HG03103 (cell line): ENCODE data around the gene HGS.

ENCODE experiments used
- ATAC-seq: cut with Tn5 transposase; IDR thresholded peaks from one replicate; pipeline ENCODE4 v1.9.1; 2021; ENCODE audit warnings: low read depth; ENCODE audit not compliant: unreplicated experiment

Gene HGS

GRCh38 chr17:81683584-81684441 lies at the start of gene HGS, which contains the start of gene ARL16:
HGS (plus strand) TSS chr17:81684011; CDS start chr17:81684067, 56 bp downstream.
ARL16 (minus strand) TSS chr17:81683797; CDS start chr17:81683753, 44 bp downstream.
- ATAC-seq = peak; percentile 92

- ATAC-seq = no peak
Observed at GRCh38 chr17:81635431-81635830, 48.4 kb upstream of the HGS start.

GRCh38 chr17:81635973-81636504 lies 47.8 kb upstream of the HGS start:
- no peak for ATAC-seq

GRCh38 chr17:81636505-81637288 lies 47.1 kb upstream of the HGS start, which contains the start of the genes NPLOC4 and TSPAN10:
NPLOC4 (minus strand) TSS chr17:81637112; CDS start chr17:81636930, 182 bp downstream.
TSPAN10 (plus strand) TSS chr17:81637196; CDS start chr17:81642413, 5,217 bp downstream.
- ATAC-seq = peak; percentile 88

- ATAC-seq = no peak
Observed at GRCh38 chr17:81638683-81639082, 45.1 kb upstream of the HGS start.

GRCh38 chr17:81640011-81640410 lies 43.8 kb upstream of the HGS start:
- ATAC-seq = no peak

- no peak for ATAC-seq
Observed at GRCh38 chr17:81641825-81642489, 41.9 kb upstream of the HGS start.

- no peak for ATAC-seq
Observed at GRCh38 chr17:81644496-81644895, 39.3 kb upstream of the HGS start.

- ATAC-seq = no peak
Observed at GRCh38 chr17:81644976-81645952, 38.5 kb upstream of the HGS start.

- ATAC-seq = no peak
Observed at GRCh38 chr17:81646869-81647600, 36.8 kb upstream of the HGS start.

GRCh38 chr17:81647640-81648012 lies 36.2 kb upstream of the HGS start:
- ATAC-seq = no peak

GRCh38 chr17:81648013-81648706 lies 35.7 kb upstream of the HGS start:
- no peak for ATAC-seq

- ATAC-seq = no peak
Observed at GRCh38 chr17:81648707-81649085, 35.1 kb upstream of the HGS start.

- no peak for ATAC-seq
Observed at GRCh38 chr17:81650951-81651350, 32.9 kb upstream of the HGS start.

GRCh38 chr17:81651692-81652091 lies 32.1 kb upstream of the HGS start:
- no peak for ATAC-seq

GRCh38 chr17:81652906-81653771 lies 30.7 kb upstream of the HGS start:
- ATAC-seq = no peak

- ATAC-seq = no peak
Observed at GRCh38 chr17:81655378-81656117, 28.3 kb upstream of the HGS start.
